GM18907 (cell line): Measurements from ENCODE around the gene DBX2.
A peak's percentile ranks its signal among the peaks of the same experiment; 100 is the strongest.
"Not testable (repeated sequence)": the region's sequence is repeated elsewhere in the genome, so short reads cannot be mapped to it uniquely, and the experiment has no call there.

ENCODE experiments used
- ATAC-seq: cut with Tn5 transposase; IDR thresholded peaks from one replicate; pipeline ENCODE4 v1.9.1; 2021; ENCODE audit warnings: mild to moderate bottlenecking, moderate library complexity; ENCODE audit not compliant: unreplicated experiment

DBX2 gene

DNA sequence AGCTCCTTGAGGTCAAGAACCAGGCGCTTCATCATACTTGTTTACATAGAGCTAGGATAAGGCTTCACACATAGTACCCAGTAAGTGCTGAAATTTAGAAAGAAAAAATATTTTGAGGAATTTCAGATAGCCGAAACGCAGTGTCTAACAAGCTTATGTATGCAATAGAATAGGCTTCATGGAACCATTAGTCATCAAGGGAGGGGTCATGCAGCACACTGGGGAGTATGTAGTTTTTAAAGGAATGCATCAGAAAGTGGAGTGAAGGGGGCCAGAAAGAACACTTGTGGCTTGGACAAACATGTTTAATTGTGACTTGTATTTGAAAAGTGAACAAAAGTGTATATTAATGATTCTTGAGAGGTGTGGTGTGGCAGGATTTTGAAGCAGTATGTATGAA, 38.1 kb downstream of the DBX2 start:
- ATAC-seq = no peak

DNA sequence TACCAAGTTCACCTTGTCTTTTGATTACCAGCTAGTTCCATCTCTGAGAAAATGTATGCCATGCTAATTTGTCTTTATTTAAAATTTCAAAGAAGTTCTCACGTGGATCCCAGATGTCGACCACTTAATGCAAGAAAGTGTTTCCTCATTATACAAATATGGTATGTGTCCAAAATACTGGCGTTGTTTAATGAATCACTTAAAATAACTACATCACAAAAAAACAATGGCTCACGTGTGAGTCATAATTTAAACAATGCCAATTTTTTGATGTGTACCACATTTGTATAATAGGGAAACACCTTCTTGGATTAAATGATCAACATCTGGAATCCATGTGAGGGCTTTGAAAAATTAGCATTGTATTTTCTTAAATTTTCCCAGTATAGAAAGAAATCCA, 40.8 kb downstream of the DBX2 start:
- no peak for ATAC-seq

DNA sequence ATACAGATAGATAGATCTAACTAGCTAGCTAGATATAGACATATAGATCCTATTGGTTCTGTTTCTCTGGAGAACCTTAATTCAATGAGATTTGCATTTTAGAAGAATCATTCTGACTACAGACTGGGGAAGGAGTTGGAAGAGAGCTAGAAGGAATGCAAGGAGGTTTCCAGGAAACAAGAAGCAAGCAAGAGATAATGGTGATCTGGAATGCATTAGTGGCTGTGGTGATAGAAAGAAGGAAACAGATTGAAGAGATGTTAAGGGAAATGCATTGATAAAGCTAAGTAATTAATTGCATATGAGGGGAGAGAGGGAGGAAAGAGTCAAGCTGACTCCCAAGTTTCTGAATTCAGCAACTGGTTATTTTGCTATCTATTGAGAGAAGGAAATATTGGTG, 42.7 kb downstream of the DBX2 start:
- no peak for ATAC-seq

DNA sequence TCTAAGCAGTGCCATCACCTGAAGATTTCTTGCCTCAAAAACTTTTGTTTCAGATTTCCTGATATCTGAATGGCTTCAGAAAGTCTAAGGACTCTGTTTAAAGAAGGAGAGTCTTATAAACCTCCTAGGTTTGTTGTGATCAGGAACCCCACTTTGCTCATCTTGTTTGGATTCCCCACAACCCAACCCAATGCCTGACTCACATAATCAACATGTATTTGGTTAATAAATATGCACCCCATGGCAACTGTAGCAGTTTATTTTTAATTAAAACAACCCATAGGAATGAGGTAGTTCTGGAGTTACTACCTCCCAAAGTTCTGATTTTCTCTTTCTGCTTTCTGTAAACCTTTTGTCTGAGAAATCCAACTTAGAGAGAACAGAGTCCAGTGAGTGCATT, 51.5 kb downstream of the DBX2 start:
- no peak for ATAC-seq

DNA sequence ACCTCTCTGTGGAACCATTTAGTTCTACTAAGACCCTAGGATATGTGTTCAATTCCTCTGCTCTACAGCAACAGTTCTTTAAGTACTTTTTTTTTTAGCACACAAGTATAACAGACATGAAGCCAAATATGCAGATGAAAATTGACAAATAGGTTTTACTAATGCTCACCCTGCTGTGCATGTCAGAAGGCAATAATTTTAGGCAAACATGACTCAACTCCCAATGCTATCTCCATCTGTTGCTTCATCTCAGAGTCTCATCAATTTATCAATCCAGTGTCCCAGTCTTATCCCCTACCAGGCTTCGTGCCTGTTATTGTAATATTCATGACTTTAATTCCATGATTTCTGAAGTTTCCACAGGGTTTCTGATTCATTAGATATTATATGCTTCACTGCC, 57.7 kb downstream of the DBX2 start:
- ATAC-seq = no peak

DNA sequence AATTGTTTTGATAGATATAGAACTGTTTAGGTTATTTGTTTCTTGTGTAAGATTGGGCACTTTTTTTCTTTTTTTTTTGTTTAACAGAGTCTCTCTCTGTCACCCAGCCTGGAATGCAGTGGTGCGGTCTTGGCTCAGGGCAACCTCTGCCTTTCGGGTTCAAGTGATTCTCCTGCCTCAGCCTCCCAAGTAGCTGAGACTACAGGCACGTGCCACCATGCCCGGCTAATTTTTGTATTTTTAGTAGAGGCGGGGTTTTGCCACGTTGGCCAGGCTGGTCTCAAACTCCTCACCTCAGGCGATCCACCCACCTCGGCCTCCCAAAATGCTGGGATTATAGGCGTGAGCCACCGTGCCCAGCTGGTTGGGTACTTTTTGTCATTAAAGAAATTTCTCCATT, 66.0 kb downstream of the DBX2 start:
- not testable (repeated sequence) for ATAC-seq

DNA sequence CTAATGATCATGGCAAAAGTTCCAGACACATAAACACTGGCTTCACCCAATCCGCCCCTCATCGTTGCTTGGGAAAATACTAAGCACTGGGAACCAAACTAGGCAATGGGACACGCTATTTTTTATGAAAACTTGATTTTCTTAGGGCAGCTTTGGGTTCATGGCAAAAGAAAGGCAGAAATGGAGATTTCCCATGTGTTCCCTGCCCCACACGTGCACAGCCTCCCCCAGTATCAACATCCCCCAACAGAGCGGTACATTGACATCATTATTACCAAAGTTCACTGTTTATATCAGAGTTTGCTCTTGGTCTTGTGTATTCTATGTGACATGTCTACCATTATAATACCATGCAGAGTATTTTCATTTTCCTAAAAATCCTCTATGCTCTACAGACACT, 71.0 kb downstream of the DBX2 start:
- no peak for ATAC-seq

DNA sequence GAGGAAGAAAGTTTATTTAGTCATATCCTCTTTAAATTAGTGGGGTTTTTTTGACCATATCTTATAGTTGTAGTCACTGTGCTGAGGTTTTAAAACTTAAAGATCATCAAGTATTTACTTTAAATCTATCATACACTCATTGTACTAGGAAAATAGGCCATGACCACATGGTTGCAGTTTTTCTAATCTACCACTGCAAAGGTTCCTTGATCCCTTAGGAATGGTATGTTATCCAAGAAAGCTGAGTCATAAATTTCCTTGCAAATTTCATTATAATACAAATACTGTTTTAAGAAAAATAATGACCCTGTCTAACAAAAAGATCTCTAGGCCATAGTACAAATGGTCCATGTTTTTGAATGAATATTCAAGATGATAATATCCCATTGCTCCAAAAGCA, 74.7 kb downstream of the DBX2 start:
- ATAC-seq = no peak

DNA sequence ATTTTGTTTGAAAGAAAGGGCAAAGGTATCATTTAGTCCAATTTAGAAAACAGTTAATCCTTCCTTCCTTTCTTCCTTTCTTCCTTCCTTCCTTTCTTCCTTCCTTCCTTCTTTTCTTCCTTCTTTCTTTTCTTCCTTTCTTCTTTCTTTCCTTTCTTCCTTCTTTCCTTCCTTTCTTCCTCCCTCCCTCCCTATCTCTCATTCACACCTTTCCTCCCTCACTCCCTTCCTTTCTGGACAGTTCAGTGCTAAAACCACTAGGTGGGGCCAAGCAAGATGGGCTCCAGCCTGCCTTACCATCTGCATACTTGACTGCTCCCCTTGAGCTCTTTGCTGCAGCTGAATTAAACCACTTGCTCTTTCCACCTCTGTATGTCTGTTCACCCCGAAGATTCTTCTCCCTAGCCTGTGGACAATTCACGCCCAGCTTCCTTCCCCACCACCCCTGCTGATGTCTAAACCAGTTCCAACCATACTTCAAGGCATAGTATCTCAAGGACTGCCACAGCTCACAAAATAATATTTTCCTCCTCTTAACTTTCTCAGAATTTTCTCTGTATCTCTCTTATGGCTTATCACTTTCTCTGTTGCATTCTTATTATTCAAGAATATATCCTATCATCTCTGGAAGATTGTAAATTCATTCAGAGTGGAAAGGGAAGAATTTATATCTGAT, 78.0 kb downstream of the DBX2 start:
- peak; percentile 85 for ATAC-seq

DNA sequence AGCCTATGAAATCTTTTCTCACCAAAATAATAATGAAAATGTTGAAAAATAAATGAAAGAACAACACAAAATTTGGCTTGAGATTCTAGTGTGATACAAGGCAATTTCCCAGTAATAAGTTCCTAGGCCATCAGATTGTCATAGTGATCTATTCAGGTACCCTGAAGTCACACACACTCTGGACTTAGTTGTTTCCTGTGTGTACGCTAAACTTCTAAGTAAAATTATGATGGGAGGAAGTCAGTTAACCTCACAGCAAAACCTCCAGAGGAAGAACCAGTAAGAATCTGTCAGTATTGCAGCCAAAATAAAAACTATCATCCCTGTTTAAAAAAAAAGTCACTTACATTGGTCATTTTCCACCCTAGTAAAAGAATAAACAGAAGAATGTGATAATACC, 81.9 kb downstream of the DBX2 start:
- ATAC-seq = no peak
